ENCODE results near the gene PLXNA2. TPM values are rescaled to one million over a fixed set of nuclear protein-coding genes. Genes with fewer than 3 reads are reported as not detected.

Gene PLXNA2
- total RNA-seq, 1 experiment from 2014 or later: 0.06 TPM

DNA sequence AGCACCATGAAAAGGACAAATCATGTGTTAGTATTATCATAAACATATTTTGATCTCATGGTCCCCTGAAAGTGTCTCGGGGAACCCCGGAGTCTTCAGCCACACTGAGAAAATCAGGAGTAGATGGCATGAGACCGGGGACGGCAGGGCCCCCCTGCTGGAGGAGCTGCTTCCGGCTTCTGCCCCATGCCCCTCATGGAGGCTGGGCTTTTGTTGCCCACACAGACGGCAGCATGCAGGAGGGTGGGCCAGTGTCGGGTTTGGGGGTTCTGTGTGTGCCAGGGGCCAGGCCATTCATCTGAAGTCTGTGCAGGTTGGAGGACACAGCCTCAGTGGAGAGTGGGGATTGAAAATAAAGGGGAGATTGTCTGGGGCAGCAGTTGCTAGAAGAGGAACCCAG is 258.2 kb downstream of the PLXNA2 start:
- TF ChIP-seq, protein P1, sequence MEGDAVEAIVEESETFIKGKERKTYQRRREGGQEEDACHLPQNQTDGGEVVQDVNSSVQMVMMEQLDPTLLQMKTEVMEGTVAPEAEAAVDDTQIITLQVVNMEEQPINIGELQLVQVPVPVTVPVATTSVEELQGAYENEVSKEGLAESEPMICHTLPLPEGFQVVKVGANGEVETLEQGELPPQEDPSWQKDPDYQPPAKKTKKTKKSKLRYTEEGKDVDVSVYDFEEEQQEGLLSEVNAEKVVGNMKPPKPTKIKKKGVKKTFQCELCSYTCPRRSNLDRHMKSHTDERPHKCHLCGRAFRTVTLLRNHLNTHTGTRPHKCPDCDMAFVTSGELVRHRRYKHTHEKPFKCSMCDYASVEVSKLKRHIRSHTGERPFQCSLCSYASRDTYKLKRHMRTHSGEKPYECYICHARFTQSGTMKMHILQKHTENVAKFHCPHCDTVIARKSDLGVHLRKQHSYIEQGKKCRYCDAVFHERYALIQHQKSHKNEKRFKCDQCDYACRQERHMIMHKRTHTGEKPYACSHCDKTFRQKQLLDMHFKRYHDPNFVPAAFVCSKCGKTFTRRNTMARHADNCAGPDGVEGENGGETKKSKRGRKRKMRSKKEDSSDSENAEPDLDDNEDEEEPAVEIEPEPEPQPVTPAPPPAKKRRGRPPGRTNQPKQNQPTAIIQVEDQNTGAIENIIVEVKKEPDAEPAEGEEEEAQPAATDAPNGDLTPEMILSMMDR (conservative IDR thresholded peaks at IDR 0.05; ENCODE audit: low read depth, low read length): no peak
- no peak for TF ChIP-seq EZH2 (IDR thresholded peaks at IDR 0.05; ENCODE audit: borderline replicate concordance, low read depth, low read length, poor library complexity, severe bottlenecking)
- Histone ChIP-seq H3K4me3 (ENCODE audit: low read depth, low read length, poor library complexity, severe bottlenecking) (no peak overlapping the region), H3K27ac (ENCODE audit: low read depth, low read length, poor library complexity, severe bottlenecking) (no peak overlapping the region), H3K27me3 (replicated peaks; ENCODE audit: insufficient read depth, low read depth, low read length, poor library complexity) (peaks cover 20% of the 10 kb centered on the region), H3K9me3 (ENCODE audit: low read depth, low read length, poor library complexity, severe bottlenecking) (no peaks in the 10 kb centered on the region), H3K36me3 (ENCODE audit: insufficient read depth, low read length, poor library complexity, severe bottlenecking) (no peaks in the 10 kb centered on the region), H3K4me1 (ENCODE audit: insufficient read depth, low read length, poor library complexity, severe bottlenecking) (no peaks in the 10 kb centered on the region)
- CTCF ChIA-PET: no interaction called here
- POLR2A ChIA-PET (ENCODE audit: low non-redundant PET): no interaction called here
- BruUV-seq (replicated peaks): no TSS peak
- intact Hi-C loops (cut with micrococcal nuclease; ENCODE audit: unreplicated experiment): no loop called here
- no peak for DNase-seq (ENCODE audit: low spot score)

DNA sequence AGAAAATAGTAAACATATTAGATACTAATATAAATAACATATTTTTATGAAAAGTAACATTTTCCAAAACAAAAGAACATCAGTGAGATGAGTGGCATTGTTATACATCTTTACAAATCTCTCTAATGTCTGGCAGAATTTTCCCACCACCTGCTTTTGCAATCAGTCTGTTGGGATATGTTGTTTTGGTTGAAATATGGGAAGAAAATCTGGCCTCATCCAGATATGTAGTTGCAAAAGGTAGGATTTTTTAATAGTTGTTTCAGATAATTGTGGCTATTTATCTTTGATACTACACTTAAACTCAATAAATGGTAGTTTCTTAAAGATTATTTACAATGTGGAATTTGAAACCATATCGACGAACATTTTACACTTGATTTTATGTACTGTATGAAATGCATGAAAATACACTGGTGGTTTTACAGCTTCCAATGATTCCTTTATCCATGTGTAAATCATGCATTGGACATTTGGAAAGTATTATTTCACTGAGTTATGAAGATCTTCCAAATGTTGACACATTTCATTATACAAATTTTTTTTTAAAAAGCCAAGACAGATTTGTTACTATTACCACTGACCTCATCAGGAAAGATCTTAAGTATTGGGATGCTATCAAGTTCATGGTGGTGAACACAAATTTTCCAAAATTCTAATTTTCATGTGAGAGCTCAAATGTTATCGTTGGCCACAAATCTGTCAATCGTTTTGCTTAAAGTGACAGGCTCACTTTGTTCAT is 259.2 kb downstream of the PLXNA2 start:
- CTCF ChIA-PET: no interaction called here

DNA sequence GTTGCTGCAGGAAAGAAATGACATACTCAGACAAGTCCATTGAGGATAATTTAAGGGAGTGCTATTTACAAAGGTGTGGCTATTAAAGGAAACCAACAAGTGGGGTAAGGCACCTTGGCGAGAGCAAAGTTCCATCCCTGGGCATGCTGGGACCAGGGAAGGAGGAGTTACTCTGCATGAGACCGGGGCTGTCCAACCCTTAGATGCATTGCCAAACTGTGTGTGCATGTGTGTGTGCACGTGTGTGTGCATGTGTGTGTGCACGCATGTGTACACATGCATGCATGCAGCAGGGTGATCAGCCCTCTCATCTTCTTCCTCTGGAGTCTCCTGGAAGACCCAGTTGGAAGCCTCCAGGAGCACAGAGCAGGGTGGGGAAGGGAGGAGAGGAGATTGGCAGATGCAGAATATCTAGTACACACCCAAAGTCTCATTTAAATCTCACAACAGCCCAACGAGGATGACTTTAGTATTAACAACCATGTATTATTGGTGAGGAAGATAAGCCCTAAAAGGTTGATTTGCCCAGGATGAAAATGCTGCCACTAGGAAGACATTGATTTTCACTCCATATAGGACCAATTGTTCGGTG is 261.0 kb downstream of the PLXNA2 start:
- Histone ChIP-seq H3K27me3 (replicated peaks; ENCODE audit: insufficient read depth, low read depth, low read length, poor library complexity) (peaks cover 32% of the 10 kb centered on the region), H3K4me1 (ENCODE audit: insufficient read depth, low read length, poor library complexity, severe bottlenecking) (no peaks in the 10 kb centered on the region), H3K4me3 (ENCODE audit: low read depth, low read length, poor library complexity, severe bottlenecking) (no peak overlapping the region), H3K9me3 (ENCODE audit: low read depth, low read length, poor library complexity, severe bottlenecking) (no peaks in the 10 kb centered on the region), H3K27ac (ENCODE audit: low read depth, low read length, poor library complexity, severe bottlenecking) (no peak overlapping the region), H3K36me3 (ENCODE audit: insufficient read depth, low read length, poor library complexity, severe bottlenecking) (no peaks in the 10 kb centered on the region)
- ChIA-PET CTCF (interaction anchor here (0.6 kb wide), 1 partner anchor 121 kb away, joined by 4 read pairs; no protein-coding TSS in a partner anchor), POLR2A (ENCODE audit: low non-redundant PET) (no interaction called here)
- no peak for DNase-seq (ENCODE audit: low spot score)
- intact Hi-C loops (cut with micrococcal nuclease; ENCODE audit: unreplicated experiment): no loop called here
- BruUV-seq (replicated peaks): no TSS peak
- no peak for TF ChIP-seq EZH2 (IDR thresholded peaks at IDR 0.05; ENCODE audit: borderline replicate concordance, low read depth, low read length, poor library complexity, severe bottlenecking)

More for the DNA sequence above, 259.2 kb downstream of the PLXNA2 start:
- no peaks in the 10 kb centered on the region for H3K36me3 ChIP-seq (ENCODE audit: insufficient read depth, low read length, poor library complexity, severe bottlenecking)
- BruUV-seq (replicated peaks): no TSS peak
- TF ChIP-seq, protein P1 (conservative IDR thresholded peaks at IDR 0.05; ENCODE audit: low read depth, low read length): no peak
- TF ChIP-seq EZH2 (IDR thresholded peaks at IDR 0.05; ENCODE audit: borderline replicate concordance, low read depth, low read length, poor library complexity, severe bottlenecking): no peak
- POLR2A ChIA-PET (ENCODE audit: low non-redundant PET): no interaction called here
- intact Hi-C loops (cut with micrococcal nuclease; ENCODE audit: unreplicated experiment): no loop called here
- no peaks in the 10 kb centered on the region for H3K9me3 ChIP-seq (ENCODE audit: low read depth, low read length, poor library complexity, severe bottlenecking)
- H3K27me3 ChIP-seq (replicated peaks; ENCODE audit: insufficient read depth, low read depth, low read length, poor library complexity): peaks cover 26% of the 10 kb centered on the region
- DNase-seq (ENCODE audit: low spot score): no peak
- H3K4me3 ChIP-seq (ENCODE audit: low read depth, low read length, poor library complexity, severe bottlenecking): no peak overlapping the region
- no peak overlapping the region for H3K27ac ChIP-seq (ENCODE audit: low read depth, low read length, poor library complexity, severe bottlenecking)
- no peaks in the 10 kb centered on the region for H3K4me1 ChIP-seq (ENCODE audit: insufficient read depth, low read length, poor library complexity, severe bottlenecking)
